Endodermal cell (in vitro differentiated cells): ENCODE measurements around the gene NRG2. TPM values are rescaled to one million over a fixed set of nuclear protein-coding genes. Genes with fewer than 3 reads are reported as not detected.

Experiments
- DNase-seq: peaks from one replicate; pipeline ENCODE4 v3.0.0-alpha.2; 2017
- H3K27ac ChIP-seq: 2 replicates; pipeline ENCODE4 v1.5.1; 2013; ENCODE audit warnings: mild to moderate bottlenecking, low read depth, low read length, moderate library complexity
- H3K27me3 ChIP-seq: 2 replicates; pipeline ENCODE4 v1.6.1; 2013; ENCODE audit warnings: mild to moderate bottlenecking, low read length, moderate library complexity; ENCODE audit not compliant: insufficient read depth, control insufficient read depth, poor library complexity, severe bottlenecking
- H3K36me3 ChIP-seq: 2 replicates; pipeline ENCODE4 v1.7.0; 2013; ENCODE audit warnings: mild to moderate bottlenecking, low read length, moderate library complexity; ENCODE audit not compliant: control insufficient read depth, insufficient read depth
- H3K4me1 ChIP-seq: one replicate; pipeline ENCODE4 v1.7.0; 2013; ENCODE audit warnings: low read length; ENCODE audit not compliant: control insufficient read depth, insufficient read depth
- H3K4me3 ChIP-seq: 2 replicates; pipeline ENCODE4 v1.5.1; 2013; ENCODE audit warnings: mild to moderate bottlenecking, low read length, moderate library complexity
- H3K9ac ChIP-seq: 2 replicates; pipeline ENCODE4 v1.6.1; 2013; ENCODE audit warnings: mild to moderate bottlenecking, low read length, moderate library complexity; ENCODE audit not compliant: poor library complexity, severe bottlenecking; ENCODE audit errors: extremely low read depth
- H3K9me3 ChIP-seq: 2 replicates; pipeline ENCODE4 v1.6.1; 2013; ENCODE audit warnings: mild to moderate bottlenecking, low read length, moderate library complexity; ENCODE audit not compliant: control insufficient read depth
- H3K27ac Mint-ChIP-seq: 2 replicates; pipeline ENCODE4 v1.8.0; 2020; ENCODE audit warnings: mixed read lengths
- H3K27me3 Mint-ChIP-seq: 2 replicates; pipeline ENCODE4 v1.8.0; 2021; ENCODE audit warnings: mild to moderate bottlenecking, mixed read lengths; ENCODE audit not compliant: insufficient read depth
- H3K36me3 Mint-ChIP-seq: 2 replicates; pipeline ENCODE4 v1.8.0; 2020; ENCODE audit warnings: low read depth, mixed read lengths
- H3K4me1 Mint-ChIP-seq: 2 replicates; pipeline ENCODE4 v1.8.0; 2020; ENCODE audit warnings: mixed read lengths
- H3K4me3 Mint-ChIP-seq: 2 replicates; pipeline ENCODE4 v1.8.0; 2020; ENCODE audit warnings: mild to moderate bottlenecking, moderate library complexity, mixed read lengths
- H3K9me3 Mint-ChIP-seq: 2 replicates; pipeline ENCODE4 v1.8.0; 2020; ENCODE audit warnings: mild to moderate bottlenecking, mixed read lengths
- CTCF ChIP-seq: fragments of 200-600 bp; sonication (generic); conservative IDR thresholded peaks from 2 replicates; pipeline ENCODE4 v1.5.0; 2021; ENCODE audit warnings: antibody characterized with exemption, mild to moderate bottlenecking
- WGBS, 2 experiments: methylation state at CpG; one replicate each; pipeline versions ENCODE4 v1.1.5 to v1.1.7; 2013; ENCODE audit warnings: missing lambda C conversion rate in 2 of 2, mixed read lengths in 1 of 2; ENCODE audit not compliant: insufficient coverage in 1 of 2, insufficient read length in 1 of 2; 5-methylcytosine and 5-hydroxymethylcytosine counted together
- total RNA-seq, 2 donors: library from RNA; stranded (reverse); fragmentation: NEBNext Ultra II Directional in 1 of 2; extraction: Animal tissue kit (Norgen Biotek cat#: 25700) in 1 of 2; gene quantifications; 2 replicates in 1 of 2; 3 replicates in 1 of 2; pipeline ENCODE4 v1.2.1, GENCODE V29; 2021

Gene NRG2
- total RNA-seq, 2 donors from 2014 or later, result 10.8 to 12.5 TPM

GRCh38 chr5:139964266-139964993 is 78.7 kb downstream of the NRG2 start:
- Histone ChIP-seq H3K27ac (no peak overlapping the region), H3K4me3 (no peak overlapping the region), H3K9ac (no peak overlapping the region), H3K9me3 (no peaks in the 10 kb centered on the region), H3K4me1 (no peaks in the 10 kb centered on the region), H3K27me3 (peaks cover 38% of the 10 kb centered on the region), H3K36me3 (no peaks in the 10 kb centered on the region)
- H3K27me3 Mint-ChIP-seq, result peaks cover 45% of the 10 kb centered on the region
- no peaks in the 10 kb centered on the region for H3K9me3 Mint-ChIP-seq
- TF ChIP-seq CTCF, result no peak
- peak; percentile 30 for DNase-seq
- H3K4me3 Mint-ChIP-seq, result no peak overlapping the region
- 83 to 89% methylated on average over 1 to 4 of the region's 4 CpGs for WGBS, 2 experiments
- peaks cover 5% of the 10 kb centered on the region for H3K4me1 Mint-ChIP-seq
- no peak overlapping the region for H3K27ac Mint-ChIP-seq
- H3K36me3 Mint-ChIP-seq, result no peaks in the 10 kb centered on the region

GRCh38 chr5:139962445-139962844 is 80.7 kb downstream of the NRG2 start:
- H3K9ac ChIP-seq, result no peak overlapping the region
- H3K9me3 ChIP-seq, result no peaks in the 10 kb centered on the region
- no peak for DNase-seq
- H3K4me3 ChIP-seq, result no peak overlapping the region
- H3K9me3 Mint-ChIP-seq, result no peaks in the 10 kb centered on the region
- no peak overlapping the region for H3K27ac ChIP-seq
- WGBS, 2 experiments, result 87 to 100% methylated on average over 1 of the region's 1 CpG
- no peak for TF ChIP-seq CTCF
- H3K36me3 Mint-ChIP-seq, result no peaks in the 10 kb centered on the region
- H3K4me1 ChIP-seq, result no peaks in the 10 kb centered on the region
- H3K27ac Mint-ChIP-seq, result no peak overlapping the region
- H3K36me3 ChIP-seq, result no peaks in the 10 kb centered on the region
- peaks cover 48% of the 10 kb centered on the region for H3K27me3 Mint-ChIP-seq
- H3K27me3 ChIP-seq, result peaks cover 32% of the 10 kb centered on the region
- H3K4me1 Mint-ChIP-seq, result peaks cover 5% of the 10 kb centered on the region
- no peak overlapping the region for H3K4me3 Mint-ChIP-seq

GRCh38 chr5:139961435-139962157 is 81.5 kb downstream of the NRG2 start:
- Mint-ChIP-seq H3K27me3 (peaks cover 44% of the 10 kb centered on the region), H3K4me1 (peaks cover 5% of the 10 kb centered on the region), H3K27ac (no peak overlapping the region), H3K9me3 (no peaks in the 10 kb centered on the region), H3K4me3 (no peak overlapping the region), H3K36me3 (no peaks in the 10 kb centered on the region)
- no peaks in the 10 kb centered on the region for H3K9me3 ChIP-seq
- no peak for TF ChIP-seq CTCF
- peaks cover 25% of the 10 kb centered on the region for H3K27me3 ChIP-seq
- H3K4me1 ChIP-seq, result no peaks in the 10 kb centered on the region
- no peak overlapping the region for H3K27ac ChIP-seq
- WGBS, 2 experiments, result 78 to 90% methylated on average over 2 to 5 of the region's 5 CpGs
- no peak overlapping the region for H3K4me3 ChIP-seq
- H3K36me3 ChIP-seq, result no peaks in the 10 kb centered on the region
- peak; percentile 54 for DNase-seq
- H3K9ac ChIP-seq, result no peak overlapping the region
